ENCODE measurements around the gene ASB13. TPM values are rescaled to one million over a fixed set of nuclear protein-coding genes. Genes with fewer than 3 reads are reported as not detected.

The ASB13 gene, protein sequence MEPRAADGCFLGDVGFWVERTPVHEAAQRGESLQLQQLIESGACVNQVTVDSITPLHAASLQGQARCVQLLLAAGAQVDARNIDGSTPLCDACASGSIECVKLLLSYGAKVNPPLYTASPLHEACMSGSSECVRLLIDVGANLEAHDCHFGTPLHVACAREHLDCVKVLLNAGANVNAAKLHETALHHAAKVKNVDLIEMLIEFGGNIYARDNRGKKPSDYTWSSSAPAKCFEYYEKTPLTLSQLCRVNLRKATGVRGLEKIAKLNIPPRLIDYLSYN
- total RNA-seq (2021; ENCODE audit: unreplicated experiment) (18.4 TPM), Bru-seq, nascent RNA (percentile 52 among the genes with signal in this experiment), BruChase-seq, experiment 1, labeled RNA remaining after a 2-hour chase (percentile 53 among the genes with signal in this experiment), BruChase-seq, experiment 2, labeled RNA remaining after a 6-hour chase (percentile 56 among the genes with signal in this experiment)
- 20.6 TPM for polyA plus RNA-seq (2012; ENCODE audit: insufficient read length)
- long read RNA-seq, transcript ASB13-201 (6 exons, 2,699 nt): major isoform, 21 of 32 reads
- long read RNA-seq, partial matches to known transcripts: 1 of 32 reads
- long read RNA-seq, other reads (novel, unspliced or antisense): 10 of 32 reads

DNA sequence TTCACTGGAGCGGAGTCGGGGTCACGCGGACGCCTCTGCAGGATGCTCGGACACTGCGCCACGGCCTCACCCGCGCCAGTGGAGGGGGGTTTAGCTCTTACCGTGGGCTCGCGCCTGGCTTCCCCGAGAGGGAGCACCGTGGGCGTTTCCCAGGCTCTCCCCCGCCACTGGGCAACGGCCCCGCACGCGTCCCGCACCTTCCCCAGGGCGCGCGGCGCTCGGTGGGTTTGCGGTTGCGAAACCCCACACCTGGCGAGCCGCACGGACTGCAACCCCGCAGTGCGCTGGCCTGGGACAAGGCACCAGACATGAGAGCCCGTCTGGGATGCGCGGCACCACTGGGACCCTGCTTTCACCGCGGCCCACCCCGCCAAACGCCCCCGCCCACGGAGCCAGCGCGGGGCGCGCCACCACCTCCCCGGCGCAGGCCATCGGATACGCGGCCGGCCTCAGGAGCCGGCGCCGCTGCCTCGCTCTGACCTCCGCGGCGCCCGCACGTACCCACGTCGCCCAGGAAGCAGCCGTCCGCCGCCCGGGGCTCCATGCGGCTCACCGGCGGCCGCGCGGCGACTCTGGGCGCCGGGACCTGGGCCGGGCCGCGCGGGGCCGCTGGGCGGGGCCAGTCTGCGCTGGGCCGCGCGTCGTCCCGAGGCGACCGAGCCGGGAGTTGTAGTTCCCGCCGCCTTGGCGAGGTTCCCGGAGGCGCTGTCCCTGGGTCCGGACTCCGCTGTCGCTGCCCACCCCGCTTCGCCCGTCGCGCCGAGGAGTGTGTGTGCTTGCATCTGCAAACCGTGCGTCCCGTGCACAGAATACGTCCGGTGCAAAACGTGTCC is at the start of gene ASB13:
TSS of gene ASB13 (minus strand) at position 588 of the 833 bp plus-strand sequence. CDS start at position 544, 44 bp downstream.
- CTCF ChIA-PET: no interaction called here

DNA sequence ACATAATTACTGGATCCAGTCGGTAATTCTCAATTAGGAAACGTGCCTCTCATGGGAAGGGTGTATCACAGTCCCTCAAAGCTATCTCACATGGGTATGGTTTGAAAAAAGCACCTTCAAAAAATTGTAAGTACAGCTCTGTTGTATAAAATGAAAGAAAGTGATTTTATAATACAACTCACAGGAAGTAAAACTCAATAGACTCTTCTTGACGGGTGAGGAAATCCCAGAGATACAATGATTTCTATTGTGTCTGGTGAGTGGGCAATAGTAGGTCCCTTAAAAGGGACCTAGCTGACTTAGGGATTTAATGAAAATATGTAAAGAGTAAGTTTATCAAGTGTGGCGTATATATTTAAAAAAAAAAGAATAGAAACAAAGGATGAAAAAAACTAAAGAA is 45.2 kb upstream of the ASB13 start:
- no peak overlapping the region for H3K27ac ChIP-seq (ENCODE audit: low read length)
- no peaks in the 10 kb centered on the region for H3K27me3 ChIP-seq (ENCODE audit: control insufficient read depth, insufficient read depth, low read length)
- BruUV-seq (replicated peaks): no TSS peak
- ChIA-PET CTCF (no interaction called here), POLR2A (no interaction called here)
- no peaks in the 10 kb centered on the region for H3K4me1 ChIP-seq (ENCODE audit: control insufficient read depth, insufficient read depth, low read length)
- H3K36me3 ChIP-seq (ENCODE audit: control insufficient read depth, insufficient read depth, low read length): no peaks in the 10 kb centered on the region; the same call in 1 of the 2 replicates
- TF ChIP-seq, protein P1, sequence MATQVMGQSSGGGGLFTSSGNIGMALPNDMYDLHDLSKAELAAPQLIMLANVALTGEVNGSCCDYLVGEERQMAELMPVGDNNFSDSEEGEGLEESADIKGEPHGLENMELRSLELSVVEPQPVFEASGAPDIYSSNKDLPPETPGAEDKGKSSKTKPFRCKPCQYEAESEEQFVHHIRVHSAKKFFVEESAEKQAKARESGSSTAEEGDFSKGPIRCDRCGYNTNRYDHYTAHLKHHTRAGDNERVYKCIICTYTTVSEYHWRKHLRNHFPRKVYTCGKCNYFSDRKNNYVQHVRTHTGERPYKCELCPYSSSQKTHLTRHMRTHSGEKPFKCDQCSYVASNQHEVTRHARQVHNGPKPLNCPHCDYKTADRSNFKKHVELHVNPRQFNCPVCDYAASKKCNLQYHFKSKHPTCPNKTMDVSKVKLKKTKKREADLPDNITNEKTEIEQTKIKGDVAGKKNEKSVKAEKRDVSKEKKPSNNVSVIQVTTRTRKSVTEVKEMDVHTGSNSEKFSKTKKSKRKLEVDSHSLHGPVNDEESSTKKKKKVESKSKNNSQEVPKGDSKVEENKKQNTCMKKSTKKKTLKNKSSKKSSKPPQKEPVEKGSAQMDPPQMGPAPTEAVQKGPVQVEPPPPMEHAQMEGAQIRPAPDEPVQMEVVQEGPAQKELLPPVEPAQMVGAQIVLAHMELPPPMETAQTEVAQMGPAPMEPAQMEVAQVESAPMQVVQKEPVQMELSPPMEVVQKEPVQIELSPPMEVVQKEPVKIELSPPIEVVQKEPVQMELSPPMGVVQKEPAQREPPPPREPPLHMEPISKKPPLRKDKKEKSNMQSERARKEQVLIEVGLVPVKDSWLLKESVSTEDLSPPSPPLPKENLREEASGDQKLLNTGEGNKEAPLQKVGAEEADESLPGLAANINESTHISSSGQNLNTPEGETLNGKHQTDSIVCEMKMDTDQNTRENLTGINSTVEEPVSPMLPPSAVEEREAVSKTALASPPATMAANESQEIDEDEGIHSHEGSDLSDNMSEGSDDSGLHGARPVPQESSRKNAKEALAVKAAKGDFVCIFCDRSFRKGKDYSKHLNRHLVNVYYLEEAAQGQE (IDR thresholded peaks at IDR 0.05; ENCODE audit: insufficient read depth in 1 of 2, low read depth in 2 of 2, low read length in 1 of 2): no peak
- TF ChIP-seq, protein P2, sequence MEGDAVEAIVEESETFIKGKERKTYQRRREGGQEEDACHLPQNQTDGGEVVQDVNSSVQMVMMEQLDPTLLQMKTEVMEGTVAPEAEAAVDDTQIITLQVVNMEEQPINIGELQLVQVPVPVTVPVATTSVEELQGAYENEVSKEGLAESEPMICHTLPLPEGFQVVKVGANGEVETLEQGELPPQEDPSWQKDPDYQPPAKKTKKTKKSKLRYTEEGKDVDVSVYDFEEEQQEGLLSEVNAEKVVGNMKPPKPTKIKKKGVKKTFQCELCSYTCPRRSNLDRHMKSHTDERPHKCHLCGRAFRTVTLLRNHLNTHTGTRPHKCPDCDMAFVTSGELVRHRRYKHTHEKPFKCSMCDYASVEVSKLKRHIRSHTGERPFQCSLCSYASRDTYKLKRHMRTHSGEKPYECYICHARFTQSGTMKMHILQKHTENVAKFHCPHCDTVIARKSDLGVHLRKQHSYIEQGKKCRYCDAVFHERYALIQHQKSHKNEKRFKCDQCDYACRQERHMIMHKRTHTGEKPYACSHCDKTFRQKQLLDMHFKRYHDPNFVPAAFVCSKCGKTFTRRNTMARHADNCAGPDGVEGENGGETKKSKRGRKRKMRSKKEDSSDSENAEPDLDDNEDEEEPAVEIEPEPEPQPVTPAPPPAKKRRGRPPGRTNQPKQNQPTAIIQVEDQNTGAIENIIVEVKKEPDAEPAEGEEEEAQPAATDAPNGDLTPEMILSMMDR (IDR thresholded peaks at IDR 0.05): no peak
- TF ChIP-seq POLR2AphosphoS5 (IDR thresholded peaks at IDR 0.05; ENCODE audit: low read depth, low read length) (no peak), SIN3A (IDR thresholded peaks at IDR 0.05; ENCODE audit: borderline replicate concordance, insufficient read depth, low read depth, low read length) (no peak), TCF7L2 (IDR thresholded peaks at IDR 0.05; ENCODE audit: low read depth, low read length) (no peak)
- ATAC-seq (no peak), DNase-seq (ENCODE audit: low read depth, low spot score) (no peak)
- H3K9me3 ChIP-seq (ENCODE audit: control insufficient read depth, insufficient read depth, low read depth, low read length): no peaks in the 10 kb centered on the region
- H3K4me3 ChIP-seq (ENCODE audit: low read depth in 2 of 2, low read length in 2 of 2): no peak overlapping the region
- in situ Hi-C loops (cut with HindIII; ENCODE audit: low pct_unique_long_range_greater_than_20kb, low sequenced_read_pairs) (no loop called here), intact Hi-C loops (cut with micrococcal nuclease; ENCODE audit: unreplicated experiment) (no loop called here)

More for the DNA sequence above, at the start of gene ASB13:
- Histone ChIP-seq H3K36me3 (ENCODE audit: control insufficient read depth, insufficient read depth, low read length) (no peaks in the 10 kb centered on the region; the same call in 1 of the 2 replicates), H3K27ac (ENCODE audit: low read length) (0 out of 2 replicates have a peak within 1 kb of the TSS, but pooled peaks have one; percentile 29), H3K9me3 (ENCODE audit: control insufficient read depth, insufficient read depth, low read depth, low read length) (no peaks in the 10 kb centered on the region), H3K27me3 (ENCODE audit: control insufficient read depth, insufficient read depth, low read length) (no peaks in the 10 kb centered on the region), H3K4me1 (ENCODE audit: control insufficient read depth, insufficient read depth, low read length) (peaks cover 4% of the 10 kb centered on the region; the same call in 1 of the 2 replicates), H3K4me3 (ENCODE audit: low read depth in 2 of 2, low read length in 2 of 2) (peak within 1 kb of the TSS; percentile 68 to 71)
- POLR2A ChIA-PET: interaction anchor here (0.6 kb wide), 1 partner anchor 195 kb away, joined by 4 read pairs; no protein-coding TSS in a partner anchor
- TF ChIP-seq POLR2AphosphoS5 (IDR thresholded peaks at IDR 0.05; ENCODE audit: low read depth, low read length): no peak
- TF ChIP-seq, protein P1 (IDR thresholded peaks at IDR 0.05; ENCODE audit: insufficient read depth in 1 of 2, low read depth in 2 of 2, low read length in 1 of 2): peak in 1 of 2 experiments; percentile 74; a peak in 2 of 4 replicates
- no peak for TF ChIP-seq TCF7L2 (IDR thresholded peaks at IDR 0.05; ENCODE audit: low read depth, low read length)
- DNase-seq (ENCODE audit: low read depth, low spot score) (no peak), ATAC-seq (peak; percentile 99)
- in situ Hi-C loops (cut with HindIII; ENCODE audit: low pct_unique_long_range_greater_than_20kb, low sequenced_read_pairs): no loop called here
- no TSS peak for BruUV-seq (replicated peaks)
- intact Hi-C loops (cut with micrococcal nuclease; ENCODE audit: unreplicated experiment): no loop called here
